ENCODE data around the gene ANKRD16. TPM values are rescaled to one million over a fixed set of nuclear protein-coding genes. Genes with fewer than 3 reads are reported as not detected.

The ANKRD16 gene
- total RNA-seq, 2 donors from 2014 or later = 2.8 to 4.2 TPM

DNA sequence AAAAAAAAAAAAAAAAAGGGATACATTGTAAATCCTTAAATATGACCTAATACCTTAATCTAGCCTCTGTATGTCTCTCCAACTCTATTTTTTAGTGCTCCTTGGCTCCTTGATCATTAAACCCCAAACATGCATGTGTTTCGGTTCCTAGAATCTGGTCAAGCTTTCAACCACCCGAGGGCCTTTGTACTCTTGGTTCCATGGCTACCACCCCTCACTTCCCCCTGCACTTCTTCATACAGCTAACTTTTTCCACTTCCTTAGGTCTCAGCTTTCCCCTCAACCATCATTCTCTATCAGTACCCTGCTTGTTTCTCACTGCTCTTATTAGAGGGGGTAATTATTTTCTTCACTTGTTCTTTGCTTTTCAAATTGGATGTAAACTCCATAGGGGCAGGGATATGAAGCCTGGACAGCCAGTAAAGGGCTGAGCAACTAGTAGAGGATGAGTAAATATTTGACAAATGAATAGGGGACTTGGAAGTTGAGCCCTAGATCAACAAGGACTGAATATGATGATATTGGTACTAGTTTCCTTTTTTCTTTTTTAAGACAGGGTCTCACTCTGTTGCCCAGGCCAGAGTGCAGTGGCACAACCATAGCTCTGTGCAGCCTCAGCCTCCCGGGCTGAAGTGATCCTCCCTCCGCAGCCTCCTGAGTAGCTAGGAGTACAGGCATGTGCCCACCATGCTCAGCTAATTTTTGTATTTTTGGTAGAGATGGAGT lies 72.2 kb downstream of the ANKRD16 start:
- intact Hi-C loops (cut with DNase I) = no loop called here

GRCh38 chr10:5816170-5816569 lies 73.5 kb downstream of the ANKRD16 start:
- ATAC-seq = no peak
- intact Hi-C loops (cut with DNase I) = no loop called here
- no peak for DNase-seq

More for the DNA sequence above, 72.2 kb downstream of the ANKRD16 start:
- no peak for ATAC-seq
- DNase-seq = no peak

- DNase-seq (no peak), ATAC-seq (no peak)
- intact Hi-C loops (cut with DNase I) = loop anchor here in 1 of 2 donors (5.0 kb wide), 3 partner anchors 58 to 127 kb away; partner anchors contain the start of gene ANKRD16
These were observed 75.3 kb downstream of the ANKRD16 start for GRCh38 chr10:5814110-5815107.

DNA sequence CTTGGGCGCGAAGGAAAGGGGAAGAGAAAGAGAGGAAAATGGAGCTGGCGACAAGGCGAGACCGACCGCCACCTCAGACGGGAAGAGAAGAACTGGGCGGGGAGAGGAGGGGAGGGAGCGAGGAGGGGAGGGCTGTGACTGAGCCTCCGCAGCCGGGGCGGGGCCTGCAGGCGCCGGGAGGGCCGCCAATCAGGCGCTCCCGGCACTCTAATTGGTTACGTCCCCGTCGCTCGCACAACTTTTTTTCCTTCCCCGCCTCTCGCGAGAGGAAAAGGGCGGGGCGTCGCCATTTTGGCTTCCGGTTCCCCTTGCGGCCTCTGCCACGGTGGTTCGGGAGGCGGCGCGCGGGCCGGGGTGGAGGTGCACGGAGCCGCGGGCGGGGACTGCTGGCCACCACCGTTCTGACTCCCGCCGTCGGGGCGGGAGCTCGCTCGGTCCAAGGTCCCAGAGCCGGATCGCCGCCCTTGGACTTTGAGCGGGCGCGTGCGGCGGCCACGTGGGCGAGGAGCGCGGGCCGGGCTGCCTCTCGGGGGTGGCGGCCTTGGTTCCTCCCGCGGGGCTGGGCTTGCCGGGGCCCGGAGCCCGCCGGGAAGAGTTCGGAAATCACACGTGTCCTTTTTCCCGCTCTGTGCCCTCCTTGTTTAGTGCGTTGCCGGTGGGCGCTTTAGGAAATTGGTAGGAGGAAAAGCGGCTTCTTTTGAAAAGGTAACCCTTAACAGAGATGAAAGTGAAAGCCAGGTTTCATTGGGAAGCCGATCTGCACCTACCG lies 76.2 kb downstream of the ANKRD16 start, which contains the start of gene GDI2:
Gene GDI2, minus strand, starts transcription at position 94 of the 769 bp plus-strand sequence. CDS start 176 bp downstream, outside the sequence.
- ATAC-seq = peak; percentile 99
- DNase-seq = peak; percentile 96
- intact Hi-C loops (cut with DNase I) = loop anchor here in 1 of 2 donors (5.0 kb wide), 3 partner anchors 59 to 126 kb away; partner anchors contain the start of gene ANKRD16

- DNase-seq = no peak
- peak; percentile 32 to 50 for ATAC-seq
- intact Hi-C loops (cut with DNase I) = loop anchor here in 1 of 2 donors (5.0 kb wide), 3 partner anchors 59 to 126 kb away; partner anchors contain the start of gene ANKRD16
These were observed 76.7 kb downstream of the ANKRD16 start for GRCh38 chr10:5813091-5813340.

DNA sequence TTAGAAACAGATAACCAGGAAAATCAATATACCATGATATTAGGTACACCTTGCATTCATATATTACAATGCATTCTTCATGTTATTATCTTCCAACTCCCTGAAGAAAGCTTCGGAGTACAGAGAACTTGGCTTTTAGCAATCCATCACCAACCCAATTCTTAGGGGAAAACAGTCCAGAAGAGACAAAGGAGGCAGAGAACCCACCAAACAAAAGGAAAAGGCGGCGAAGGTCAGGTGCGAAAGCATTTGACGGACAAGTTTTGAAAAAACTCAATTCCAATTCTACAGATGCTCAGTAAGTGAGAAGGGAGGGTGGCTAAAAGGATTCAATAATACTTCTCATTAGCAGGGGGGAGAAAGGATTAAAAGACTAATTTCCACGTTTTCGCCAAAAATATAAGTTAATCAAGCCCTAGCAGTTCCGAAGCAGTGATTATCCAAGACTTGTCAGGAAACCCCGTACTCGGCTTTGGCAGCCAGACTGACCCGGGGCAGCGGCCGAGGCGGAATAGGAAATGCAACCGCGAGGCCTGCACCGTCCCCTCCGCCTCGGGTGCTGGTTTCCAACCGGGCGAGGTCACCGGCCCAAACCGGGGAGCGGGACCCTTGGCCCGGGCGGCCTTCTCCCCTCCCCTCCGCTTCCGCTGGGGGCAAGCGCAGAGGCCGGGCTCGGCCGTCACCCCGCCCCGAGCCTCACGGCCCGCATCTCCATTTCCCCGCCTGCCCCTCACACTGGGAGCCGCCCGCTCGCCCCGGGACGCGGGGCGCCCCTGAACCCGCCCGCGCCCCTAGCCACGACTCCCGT lies 77.2 kb downstream of the ANKRD16 start:
- peak; percentile 68 for DNase-seq
- intact Hi-C loops (cut with DNase I) = loop anchor here in 1 of 2 donors (5.0 kb wide), 3 partner anchors 60 to 125 kb away; partner anchors contain the start of gene ANKRD16
- ATAC-seq = peak; percentile 50 to 67

Other genes with a start within 250 kb of the ANKRD16 start
- gene ASB13, start 223.3 kb downstream of the ANKRD16 start, total RNA-seq = 10 to 100 TPM; 17.1 to 19.1 TPM
- gene TASOR2, start 205.1 kb downstream of the ANKRD16 start, total RNA-seq = 10 to 100 TPM; 32.1 to 49.2 TPM
- gene GDI2, start 76.5 kb downstream of the ANKRD16 start, total RNA-seq = 100 to 1,000 TPM; 107 to 120 TPM
- 10 to 100 TPM; 67.4 to 85.1 TPM for gene FBH1, start 350 bp upstream of the ANKRD16 start, total RNA-seq
- gene IL15RA, start 87.7 kb upstream of the ANKRD16 start, total RNA-seq = 10 to 100 TPM; 10.9 to 15.7 TPM
- 1 to 10 TPM; 2.7 to 6.3 TPM for gene IL2RA, start 172.5 kb upstream of the ANKRD16 start, total RNA-seq
- gene RBM17, start 199.1 kb upstream of the ANKRD16 start, total RNA-seq = 10 to 100 TPM; 58.6 to 80.3 TPM